Activated T-cell treated with anti-CD3 and anti-CD28 coated beads for 48 hours (primary cell): ENCODE results near the gene TM9SF4.
"Not testable (repeated sequence)": the region's sequence is repeated elsewhere in the genome, so short reads cannot be mapped to it uniquely, and the experiment has no call there.

Experiments
- DNase-seq: peaks from one replicate; pipeline ENCODE4 v3.0.0-alpha.2; 2020; ENCODE audit warnings: low read depth

The TM9SF4 gene

GRCh38 chr20:32189691-32190615, 80.4 kb downstream of the TM9SF4 start:
- no peak for DNase-seq

- no peak for DNase-seq
These were observed 81.3 kb downstream of the TM9SF4 start for GRCh38 chr20:32190616-32191415.

- DNase-seq = no peak
These were observed 81.9 kb downstream of the TM9SF4 start for GRCh38 chr20:32191422-32191821.

DNA sequence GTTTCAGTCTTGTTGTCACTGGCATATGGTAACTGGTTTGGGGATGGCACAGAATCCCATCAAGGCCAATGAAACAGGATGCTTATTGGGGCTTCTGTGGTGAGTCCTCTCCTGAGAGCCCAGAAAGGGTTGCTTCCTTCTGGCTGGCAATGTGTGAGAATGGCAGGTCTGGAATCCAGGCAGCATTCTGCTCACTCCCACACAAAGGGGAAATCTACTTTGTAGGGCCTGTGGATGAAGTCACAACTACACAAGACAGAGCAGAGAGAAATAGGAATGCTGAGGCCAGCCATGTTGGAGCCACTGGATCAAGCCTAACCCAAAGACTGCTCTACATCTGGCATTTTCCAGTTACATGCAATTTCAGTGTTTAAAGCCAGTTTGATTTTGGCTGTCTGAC, 82.4 kb downstream of the TM9SF4 start:
- DNase-seq = no peak

- no peak for DNase-seq
These were observed 83.2 kb downstream of the TM9SF4 start for GRCh38 chr20:32192698-32193097.

DNA sequence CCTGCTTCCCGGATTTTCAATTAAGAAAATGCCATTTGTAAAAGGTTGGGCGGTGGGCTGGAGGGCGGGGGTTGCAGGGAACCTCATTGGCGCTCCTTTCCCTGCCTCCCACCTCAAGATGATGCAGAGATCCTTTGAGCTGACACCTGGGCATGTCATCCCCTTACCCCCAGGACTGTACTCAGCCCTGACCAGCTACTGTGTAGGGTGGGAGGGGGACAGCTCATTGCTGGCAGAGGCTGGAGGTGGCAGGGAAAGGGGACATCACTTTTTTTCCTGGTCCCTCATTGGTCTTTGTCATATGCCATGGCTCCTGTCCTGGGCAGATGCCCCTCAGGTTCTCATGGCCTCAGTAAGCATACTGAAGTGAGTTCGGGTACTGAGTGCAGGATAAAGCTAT, 83.8 kb downstream of the TM9SF4 start:
- not testable (repeated sequence) for DNase-seq

GRCh38 chr20:32193996-32194395, 84.5 kb downstream of the TM9SF4 start:
- no peak for DNase-seq

GRCh38 chr20:32195581-32195980, 86.1 kb downstream of the TM9SF4 start:
- no peak for DNase-seq

GRCh38 chr20:32196613-32197012, 87.1 kb downstream of the TM9SF4 start:
- DNase-seq = not testable (repeated sequence)

DNA sequence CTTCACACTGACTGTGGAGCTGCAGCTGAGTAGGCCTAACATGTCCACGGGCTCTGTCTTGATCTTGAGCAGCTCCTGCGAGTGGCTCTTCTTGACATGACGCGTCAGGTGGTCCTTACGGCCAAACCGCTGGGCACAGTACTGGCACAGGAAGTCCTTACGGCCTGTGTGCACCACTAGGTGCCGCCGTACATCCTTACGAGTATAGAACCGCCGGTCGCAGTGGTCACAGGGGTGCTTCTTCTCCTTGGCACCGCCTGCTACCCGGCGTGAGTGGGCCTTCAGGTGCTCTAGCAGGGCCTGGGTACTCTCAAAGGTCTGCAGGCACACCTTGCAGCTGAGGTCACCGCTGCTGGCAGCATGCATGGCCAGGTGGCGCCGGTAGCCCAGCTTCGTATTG, 87.6 kb downstream of the TM9SF4 start:
- not testable (repeated sequence) for DNase-seq

GRCh38 chr20:32199006-32199405, 89.5 kb downstream of the TM9SF4 start:
- no peak for DNase-seq

DNA sequence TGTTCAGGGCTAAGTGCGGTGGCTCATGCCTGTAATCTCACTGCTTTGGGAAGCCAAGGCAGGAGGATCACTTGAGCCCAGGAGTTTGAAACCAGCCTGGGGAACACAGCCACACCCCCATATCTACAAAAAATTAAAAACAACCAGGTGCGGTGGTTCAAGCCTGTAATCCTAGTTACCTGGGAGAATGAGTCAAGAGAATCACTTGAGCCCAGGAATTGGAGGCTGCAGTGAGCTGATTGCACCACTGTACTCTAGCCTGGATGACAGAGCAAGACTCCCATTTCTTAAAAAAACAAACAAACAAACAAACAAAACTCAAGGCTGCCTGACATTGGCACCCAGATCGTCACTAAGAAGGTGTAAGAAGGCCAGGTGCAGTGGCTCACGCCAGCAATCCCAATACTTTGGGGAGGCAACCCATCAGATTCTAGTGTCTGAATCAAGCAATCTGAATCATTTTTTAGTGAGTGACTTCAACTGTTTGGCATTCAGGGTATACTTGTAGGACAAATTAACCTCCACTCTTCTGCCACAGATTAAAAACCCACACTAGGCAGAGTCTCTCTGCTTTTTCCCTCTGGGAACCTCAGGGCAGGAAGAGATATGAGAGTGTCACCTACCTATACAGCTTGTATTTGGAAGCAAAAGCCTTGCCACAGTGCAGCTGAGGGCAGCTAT, 91.9 kb downstream of the TM9SF4 start:
- DNase-seq = no peak

DNA sequence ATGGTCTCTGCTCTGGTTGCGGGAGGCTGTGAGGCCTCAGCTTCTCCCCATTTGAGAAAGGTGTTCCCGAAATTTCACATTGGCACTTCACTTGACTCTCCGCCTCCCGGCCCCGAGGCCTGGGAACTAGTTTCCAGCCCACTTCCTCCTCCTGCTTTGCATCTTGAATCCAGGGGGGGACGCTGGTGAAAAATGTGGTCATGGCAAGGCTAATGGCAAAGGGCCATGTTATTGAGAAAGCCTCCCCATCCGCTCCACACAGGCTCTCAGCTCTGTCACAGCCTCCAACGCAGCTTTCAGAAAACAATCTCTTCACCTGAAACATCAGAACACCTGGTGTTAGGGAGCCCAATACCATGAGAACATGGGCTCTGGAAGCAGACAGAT, 92.5 kb downstream of the TM9SF4 start:
- DNase-seq = no peak

- no peak for DNase-seq
These were observed 94.1 kb downstream of the TM9SF4 start for GRCh38 chr20:32203356-32204204.

DNA sequence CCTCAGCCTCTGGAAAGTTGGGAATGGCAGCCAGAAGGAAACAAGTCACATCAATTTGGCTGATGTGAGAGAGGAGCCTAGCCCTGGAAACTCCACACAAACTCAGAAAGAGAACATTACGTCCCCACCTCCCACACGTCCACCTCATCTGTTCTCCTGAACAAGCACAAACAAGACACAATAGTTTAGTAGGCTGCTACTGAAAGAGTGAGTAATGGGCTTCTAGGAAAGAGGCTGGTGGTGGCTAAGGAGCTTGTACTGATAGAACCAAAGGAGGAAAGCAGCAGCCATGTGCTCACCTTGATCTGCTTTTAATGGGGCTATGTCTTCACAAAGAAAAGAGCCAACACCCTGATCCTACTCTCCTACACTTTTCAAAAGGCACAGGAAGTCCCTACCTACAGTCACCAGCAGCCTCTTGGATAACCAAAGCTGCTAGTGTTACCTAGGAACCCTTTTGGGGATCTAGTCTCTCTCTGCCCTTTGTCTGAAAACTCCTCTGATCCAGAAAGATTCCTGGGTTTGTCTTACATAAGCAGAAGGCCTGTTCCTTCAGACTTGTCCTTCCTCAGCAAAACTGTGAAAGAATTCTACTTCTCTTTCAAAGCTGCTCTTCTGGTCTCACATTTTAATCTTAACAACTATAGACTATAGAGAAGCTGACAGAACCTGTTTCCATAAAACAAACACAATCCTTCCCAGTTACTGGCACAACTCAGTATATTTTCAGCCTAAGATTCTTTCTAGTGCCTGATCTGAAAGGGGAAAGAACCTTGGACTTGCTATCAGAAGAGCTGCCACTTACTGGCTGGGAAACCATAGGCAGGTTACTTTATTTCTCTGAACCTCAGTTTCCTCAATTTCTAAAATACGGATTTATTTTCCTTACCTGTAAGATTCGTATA, 94.9 kb downstream of the TM9SF4 start:
- peak; percentile 68 for DNase-seq

GRCh38 chr20:32205110-32205842, 95.8 kb downstream of the TM9SF4 start:
- no peak for DNase-seq

DNA sequence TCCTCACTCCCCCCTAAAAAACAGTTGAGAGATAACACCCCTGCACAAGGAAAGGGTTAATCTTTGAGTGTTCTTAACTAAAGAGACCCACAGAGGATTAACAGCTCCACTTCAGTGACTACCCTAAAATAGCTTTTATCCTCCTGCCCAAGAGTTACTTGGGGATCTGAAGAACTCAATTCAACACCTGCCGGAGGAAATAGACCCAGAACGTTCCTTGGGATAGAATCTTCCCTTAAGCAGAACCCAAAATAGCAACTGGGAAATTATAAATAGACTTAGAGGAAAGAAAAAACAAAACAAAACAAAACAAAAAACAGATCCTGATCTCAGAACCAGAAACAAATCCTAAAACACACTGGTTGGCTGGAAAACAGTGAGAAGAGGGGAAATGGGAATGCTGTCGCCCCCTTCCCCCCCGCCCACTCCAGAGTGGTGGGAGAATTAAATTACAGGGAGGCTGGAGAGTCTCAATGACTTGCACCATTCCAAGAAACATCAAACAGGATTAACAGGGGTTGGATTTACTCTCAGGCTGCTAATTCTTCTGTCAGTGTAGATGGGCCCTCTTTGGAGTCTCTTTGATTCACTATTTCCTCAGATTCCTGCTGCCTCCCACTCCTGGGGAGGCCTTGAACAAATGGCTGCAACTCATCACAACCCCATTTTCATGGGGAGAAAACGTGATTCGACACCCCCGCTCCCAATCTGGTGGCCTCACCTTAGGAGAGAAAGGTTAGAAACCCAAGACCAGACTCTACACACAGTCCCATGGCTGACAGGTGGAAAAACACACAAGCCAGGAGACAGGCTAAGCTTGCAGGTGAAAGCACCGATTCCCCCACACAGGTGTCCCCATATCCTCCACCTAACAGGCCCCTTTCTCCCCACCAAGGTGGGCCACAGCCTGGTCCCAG, 96.6 kb downstream of the TM9SF4 start:
- DNase-seq = no peak

DNA sequence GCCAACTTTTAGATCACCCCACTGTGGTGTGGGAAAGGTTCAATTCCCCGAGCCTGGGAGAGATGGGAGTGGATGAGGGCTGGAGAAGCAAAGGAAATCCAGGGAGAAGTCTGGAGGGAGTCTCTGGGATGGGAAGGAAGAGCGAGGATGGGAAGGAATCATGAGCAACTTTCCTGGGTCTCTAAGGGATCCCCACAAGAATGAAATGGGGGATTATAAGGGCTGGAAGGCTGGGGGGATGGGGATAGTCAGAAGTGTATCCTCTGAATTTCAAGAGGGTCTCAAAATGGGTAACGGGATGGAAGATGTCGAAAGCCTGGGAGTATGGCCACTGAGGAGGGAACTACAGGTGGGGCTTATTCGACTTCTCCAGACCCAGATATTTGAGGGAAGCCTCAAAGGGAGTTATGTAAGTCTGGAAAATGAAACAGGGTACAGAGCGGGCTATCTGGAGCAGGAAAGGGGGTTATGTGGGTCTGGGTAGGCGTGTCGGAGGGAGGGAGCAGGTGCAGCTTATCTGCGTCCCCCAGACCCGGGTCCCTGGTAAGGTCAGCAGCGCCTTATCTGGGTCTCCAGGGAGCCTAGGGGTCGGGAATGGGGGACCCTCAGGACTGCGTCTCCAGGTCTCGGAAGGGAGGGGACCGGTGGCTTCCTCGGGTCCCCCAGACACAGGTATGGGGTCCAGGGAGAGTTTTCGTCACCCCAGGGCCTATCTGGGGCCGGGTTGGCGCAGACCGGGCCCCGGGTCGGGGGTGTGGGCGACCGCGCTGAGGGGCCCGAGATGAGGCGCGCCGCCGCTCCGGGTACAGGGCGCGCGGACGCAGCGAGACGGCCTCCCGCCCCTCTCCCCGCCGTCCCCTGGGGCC, 97.5 kb downstream of the TM9SF4 start:
- DNase-seq = no peak
